ENCODE results near the gene PPAN. TPM values are rescaled to one million over a fixed set of nuclear protein-coding genes. Genes with fewer than 3 reads are reported as not detected.

The PPAN gene
- total RNA-seq, 1 donor from 2014 or later, result 28.3 TPM

DNA sequence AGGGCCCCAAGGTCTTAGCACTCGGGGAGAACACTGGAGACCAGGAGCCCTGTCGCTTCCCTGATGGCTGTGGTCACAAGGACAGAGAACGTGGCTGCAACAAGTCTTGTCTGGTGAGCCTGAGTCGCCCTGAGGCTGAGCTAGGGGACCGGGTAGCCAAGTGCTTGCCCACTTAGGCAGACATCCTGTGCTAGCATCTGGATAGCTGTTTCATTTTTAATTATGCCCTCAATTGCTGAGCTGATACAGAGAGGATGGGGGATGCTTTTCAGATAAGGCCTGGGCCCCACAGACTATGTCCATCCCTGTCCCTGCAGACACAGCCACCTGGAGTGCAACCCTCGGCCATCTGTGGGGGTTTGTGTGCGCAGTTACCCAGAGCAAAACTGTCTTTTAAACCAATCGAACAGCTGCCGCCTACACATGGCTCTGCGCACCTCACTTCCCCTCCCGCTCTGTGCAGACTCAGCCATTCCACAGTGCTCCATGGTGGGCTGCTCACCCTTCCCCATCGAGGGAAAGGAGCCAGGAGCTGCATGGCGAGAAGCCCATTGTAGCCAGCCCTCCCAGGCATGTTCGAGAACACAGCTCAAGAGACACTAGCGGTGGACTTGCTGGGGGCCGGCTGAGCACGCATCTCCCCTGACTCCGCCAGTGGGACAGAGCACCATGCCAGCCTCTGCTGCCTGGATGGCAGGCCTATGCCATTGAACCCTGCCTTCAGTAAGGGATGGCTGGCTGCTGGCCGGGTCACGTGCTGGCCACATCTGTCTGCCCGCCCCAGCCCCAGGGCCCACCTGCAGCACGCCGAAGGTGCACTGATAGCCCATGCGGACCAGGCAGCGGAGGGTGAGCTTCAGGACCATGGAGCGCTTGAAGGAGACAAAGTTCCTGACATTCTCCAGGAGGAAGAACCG is 33.0 kb downstream of the PPAN start:
- DNase-seq (ENCODE audit: low read depth), result no peak

DNA sequence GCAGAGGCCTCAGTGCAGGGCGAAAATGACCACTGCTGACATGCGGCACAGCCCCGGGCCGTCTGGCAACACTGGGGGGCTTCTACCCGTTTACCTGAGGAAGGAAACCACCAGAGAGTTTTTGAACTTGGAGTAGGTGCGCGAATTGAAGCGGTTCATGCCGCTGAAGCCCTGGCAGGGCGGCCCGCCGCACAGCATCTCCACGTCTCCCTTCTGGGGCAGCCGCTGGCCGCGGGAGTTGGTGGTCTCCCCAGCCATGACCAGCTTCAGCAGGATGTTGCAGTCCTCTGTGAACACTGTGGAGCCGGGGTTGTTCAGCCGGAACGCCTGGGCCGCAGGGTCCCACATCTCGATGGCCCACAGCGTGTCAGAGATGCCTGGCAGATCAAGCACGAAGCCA is 33.8 kb downstream of the PPAN start:
- no peak for DNase-seq (ENCODE audit: low read depth)

DNA sequence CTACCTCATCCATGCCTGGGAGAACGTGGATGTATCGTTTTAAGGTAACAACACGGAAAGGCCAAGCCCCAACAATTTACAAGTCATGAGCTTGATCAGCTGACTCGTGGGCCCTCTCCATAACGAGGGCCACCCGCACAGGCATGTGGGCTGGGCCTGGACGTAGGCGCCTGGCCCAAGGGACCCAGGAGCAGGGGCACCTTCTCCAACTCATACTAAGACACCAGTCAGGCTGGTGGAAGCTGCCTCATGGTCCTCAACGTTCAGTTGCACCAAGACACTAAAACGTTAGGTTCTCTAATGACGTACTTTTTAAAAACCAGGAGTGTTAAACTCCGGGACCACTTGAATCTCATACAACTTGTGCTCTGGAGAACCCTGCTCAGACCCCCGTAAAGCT is 35.3 kb downstream of the PPAN start:
- no peak for DNase-seq (ENCODE audit: low read depth)

DNA sequence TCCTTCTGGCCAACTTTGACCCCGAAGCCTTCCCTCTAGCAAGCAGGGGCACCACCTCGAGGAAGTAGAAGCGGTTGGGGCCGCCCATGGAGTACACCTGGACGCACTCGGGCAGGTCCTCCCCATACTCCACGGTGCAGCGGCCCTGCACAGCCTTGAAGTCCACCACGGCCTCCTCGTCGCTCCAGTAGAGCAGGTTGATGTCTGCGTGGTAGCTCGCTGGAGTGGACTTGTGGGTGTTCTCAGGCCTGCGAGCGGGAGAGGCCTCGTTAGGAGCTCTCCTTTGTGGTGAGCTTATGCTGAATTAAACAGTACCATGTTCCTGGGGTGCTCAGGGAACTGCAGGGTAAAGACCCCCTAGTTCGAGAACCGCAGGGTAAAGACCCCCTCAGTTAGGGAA is 35.8 kb downstream of the PPAN start:
- DNase-seq (ENCODE audit: low read depth), result no peak

DNA sequence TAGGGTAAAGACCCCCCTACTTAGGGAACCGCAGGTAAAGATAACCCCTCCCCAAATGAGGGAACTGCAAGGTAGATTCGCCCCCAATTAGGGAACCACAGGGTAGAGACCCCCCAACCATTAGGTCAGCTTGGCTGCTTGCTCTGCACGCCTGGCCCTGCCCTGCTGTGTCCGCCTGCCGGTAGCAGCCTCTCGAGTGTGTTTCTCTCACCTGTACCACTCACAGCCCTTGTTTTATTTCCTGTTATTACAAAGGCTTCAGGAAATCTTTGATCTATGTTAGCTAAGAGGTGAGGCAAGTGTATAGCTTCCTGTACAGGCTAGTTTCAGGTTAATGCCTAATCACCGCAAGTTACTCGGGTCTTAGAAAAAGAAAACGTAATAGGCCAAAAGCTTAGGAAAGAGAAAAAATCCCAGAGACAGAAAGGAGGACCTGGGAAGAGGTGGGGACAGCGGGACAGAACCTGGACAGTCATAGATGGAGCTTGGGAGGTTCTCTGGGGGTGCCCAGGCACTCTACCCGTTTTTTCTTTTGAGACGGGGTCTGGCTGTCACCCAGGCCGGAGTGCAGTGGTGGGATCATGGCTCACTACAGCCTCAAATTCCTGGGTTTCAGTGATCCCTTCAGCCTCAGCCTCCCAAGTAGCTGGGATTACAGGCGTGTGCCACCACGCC is 36.7 kb downstream of the PPAN start:
- no peak for DNase-seq (ENCODE audit: low read depth)

DNA sequence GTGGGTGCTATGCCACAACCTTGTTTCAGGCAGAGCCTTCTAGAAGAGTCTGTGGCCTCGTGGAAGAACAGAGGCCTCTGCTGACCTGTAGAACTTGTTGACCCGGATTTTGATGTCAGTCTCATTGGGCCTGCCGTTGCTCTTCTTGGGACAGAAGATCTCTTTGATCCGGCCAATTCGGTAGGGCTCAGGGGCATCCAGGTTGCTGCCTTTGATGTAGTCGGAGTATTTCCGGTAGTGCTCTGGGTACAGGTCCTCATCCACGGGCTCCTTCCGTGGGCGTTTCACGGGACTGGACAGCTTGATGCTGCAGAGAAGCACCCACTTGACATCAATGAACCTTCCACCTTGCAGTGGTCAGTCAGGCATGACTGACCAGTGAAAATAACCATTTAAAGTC is 37.5 kb downstream of the PPAN start:
- DNase-seq (ENCODE audit: low read depth), result no peak

DNA sequence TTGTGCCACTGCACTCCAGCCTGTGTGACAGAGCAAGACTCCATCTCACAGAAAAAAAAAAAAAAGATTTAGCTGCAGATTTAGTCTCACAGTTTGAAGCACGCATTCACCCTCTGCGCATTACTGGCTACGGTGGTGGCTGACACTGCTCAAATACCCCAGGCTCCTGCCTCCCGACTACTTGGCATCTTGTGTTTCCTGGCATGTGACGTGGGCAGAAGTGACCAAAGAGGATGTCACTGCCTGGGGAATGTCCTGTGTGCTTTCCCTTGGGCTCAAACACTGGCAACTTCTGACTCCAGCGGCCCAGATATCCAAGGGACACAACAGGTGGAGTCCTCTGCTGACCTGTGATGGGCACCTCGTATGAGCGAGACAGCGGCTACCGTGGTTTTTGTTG is 38.2 kb downstream of the PPAN start:
- no peak for DNase-seq (ENCODE audit: low read depth)

DNA sequence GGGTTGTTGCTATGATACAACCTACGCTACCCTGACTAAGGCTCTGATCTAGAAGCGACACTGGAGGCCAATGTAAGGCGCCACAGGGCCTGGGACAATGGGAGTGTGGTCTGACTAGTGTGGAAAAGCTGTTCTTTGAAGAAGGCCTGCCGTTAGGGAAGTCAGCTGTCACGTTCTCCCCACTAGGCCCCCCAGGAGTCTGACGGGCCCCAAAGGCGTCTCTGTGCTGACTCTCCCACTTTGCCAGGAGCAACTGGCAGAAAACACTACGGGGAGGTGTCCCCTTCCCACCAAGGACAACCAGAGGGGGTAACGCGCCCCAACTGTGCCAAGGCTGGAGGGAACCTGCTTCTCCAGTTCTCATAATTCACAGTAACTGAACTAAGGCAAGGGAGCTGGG is 38.9 kb downstream of the PPAN start:
- no peak for DNase-seq (ENCODE audit: low read depth)

DNA sequence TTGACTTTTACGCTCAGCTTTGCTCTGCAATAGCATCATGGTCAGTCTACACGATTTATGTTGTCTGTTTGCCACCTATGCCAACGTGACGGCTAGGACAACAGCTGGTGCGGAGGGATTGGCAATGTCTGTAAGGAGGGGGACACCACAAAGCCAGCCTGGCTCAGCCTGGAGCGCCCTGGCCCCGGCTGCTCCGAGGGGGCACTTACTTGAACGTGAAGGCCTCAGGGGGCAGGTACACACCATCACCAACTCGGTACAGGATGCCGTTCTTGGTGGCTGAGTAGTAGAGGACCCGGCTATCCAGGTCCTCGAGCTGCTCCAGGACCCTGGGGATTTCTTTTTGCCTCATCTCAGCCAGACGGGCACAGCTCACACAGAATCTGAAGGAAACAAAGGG is 40.0 kb downstream of the PPAN start:
- DNase-seq (ENCODE audit: low read depth), result no peak

DNA sequence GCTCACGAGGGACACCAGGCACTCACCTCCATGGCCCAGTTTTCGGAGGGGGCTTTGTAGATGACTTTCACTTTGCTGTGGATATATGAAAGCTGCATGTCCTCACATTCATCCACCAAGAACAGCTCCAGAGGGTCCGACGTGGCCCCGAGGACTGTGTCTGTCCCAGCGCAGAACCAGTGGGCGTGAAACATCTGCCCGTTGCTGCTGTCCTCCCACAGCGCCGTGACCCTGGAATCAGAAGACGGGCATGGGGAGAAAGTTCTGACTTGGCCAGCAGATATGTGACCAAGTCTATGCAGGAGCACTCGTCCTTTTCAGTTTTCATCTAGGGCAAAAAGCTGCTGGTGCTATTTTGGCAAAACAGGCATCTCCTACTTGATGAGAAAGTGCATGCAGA is 43.3 kb downstream of the PPAN start:
- DNase-seq (ENCODE audit: low read depth), result no peak

DNA sequence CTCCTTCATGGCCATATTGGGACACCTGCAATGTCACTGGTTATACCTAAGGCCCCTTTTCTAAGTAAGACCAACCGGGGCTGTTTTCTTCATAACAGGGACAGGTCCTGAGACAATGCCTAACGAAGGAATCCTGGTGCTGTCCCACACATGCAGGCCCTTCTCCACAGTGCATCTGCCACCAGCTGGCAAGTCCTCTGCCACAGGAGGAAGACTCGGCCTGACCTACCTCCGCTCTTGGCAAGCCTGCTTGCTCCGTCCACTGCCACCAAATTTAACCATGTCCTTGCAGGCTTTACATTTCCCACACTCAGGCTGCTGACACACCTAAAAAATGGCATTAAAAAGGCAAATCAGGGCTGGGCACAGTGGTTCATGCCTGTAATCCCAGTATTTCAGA is 45.4 kb downstream of the PPAN start:
- no peak for DNase-seq (ENCODE audit: low read depth)

DNA sequence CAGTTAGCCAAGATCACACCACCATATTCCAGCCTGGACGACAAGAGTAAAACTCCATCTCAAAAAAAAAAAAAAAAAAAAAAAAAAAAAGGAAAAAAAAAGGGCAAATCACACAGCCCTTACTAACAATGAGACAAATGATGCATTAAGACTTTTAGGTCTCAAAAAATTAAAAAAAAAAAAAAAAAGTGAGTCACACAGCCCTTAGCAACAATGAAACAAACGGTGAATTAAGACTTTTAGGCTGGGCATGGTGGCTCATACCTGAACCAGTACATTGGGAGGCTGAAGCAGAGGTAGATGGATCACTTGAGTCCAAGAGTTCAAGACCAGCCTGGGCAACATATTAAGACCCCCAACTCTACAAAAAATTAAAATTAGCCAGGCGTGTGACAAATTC is 45.9 kb downstream of the PPAN start:
- no peak for DNase-seq (ENCODE audit: low read depth)

DNA sequence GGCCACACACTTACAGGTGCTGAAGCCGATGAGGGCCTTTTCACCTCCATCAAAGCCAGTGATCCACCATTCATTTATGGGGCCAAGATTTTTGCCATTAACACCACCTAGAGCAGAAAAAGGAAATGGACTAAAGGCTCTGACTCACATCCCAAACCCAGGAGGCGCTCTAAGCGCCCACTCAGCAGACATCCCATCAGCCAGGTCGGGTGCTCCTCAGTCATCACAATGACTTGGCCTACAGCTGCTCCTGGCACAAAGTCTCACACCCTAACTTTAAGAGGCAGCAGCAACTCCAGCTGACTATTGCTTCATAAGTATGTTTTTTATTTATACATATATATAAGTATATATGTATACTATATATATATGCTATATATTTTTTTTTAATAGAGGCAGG is 49.7 kb downstream of the PPAN start:
- no peak for DNase-seq (ENCODE audit: low read depth)

DNA sequence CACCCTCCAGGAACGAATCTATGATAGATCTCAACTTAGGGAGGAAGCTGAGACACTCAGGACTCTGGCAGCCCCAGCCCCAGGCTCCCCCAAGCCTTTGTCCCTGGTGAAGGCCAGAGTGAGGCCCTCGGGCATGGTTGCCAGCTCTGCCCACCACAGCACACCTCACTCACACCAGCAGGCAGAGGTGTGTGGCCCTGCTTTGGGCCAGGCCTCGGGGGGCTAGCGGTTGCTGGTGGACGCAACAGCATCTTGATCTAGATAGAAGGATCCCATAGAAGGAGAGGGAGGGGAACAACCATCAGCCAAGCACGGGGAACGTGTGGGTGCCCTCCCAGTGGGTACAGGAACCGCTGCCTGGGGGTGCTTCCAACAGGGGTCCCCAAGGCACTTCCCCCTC is 51.9 kb downstream of the PPAN start:
- DNase-seq (ENCODE audit: low read depth), result no peak

DNA sequence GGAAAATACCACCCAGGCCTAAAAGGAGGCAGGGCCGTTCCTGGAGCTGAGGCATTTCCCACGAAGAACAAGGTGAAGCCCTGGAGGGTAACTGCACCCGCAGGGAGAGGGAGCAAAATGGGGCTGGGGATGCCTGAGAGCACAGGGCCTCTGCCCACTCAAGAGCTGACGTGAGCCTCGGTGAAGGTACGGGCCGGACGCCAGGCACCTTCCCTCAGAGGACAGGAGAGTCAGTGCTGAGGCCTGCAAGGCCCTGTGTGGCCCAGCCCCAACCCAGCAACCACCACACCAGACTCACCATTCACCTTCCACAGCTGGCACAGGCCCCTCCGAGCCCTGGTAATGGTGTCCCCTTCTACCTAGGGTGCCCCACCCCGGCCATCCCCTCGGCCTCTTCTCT is 52.3 kb downstream of the PPAN start:
- no peak for DNase-seq (ENCODE audit: low read depth)

DNA sequence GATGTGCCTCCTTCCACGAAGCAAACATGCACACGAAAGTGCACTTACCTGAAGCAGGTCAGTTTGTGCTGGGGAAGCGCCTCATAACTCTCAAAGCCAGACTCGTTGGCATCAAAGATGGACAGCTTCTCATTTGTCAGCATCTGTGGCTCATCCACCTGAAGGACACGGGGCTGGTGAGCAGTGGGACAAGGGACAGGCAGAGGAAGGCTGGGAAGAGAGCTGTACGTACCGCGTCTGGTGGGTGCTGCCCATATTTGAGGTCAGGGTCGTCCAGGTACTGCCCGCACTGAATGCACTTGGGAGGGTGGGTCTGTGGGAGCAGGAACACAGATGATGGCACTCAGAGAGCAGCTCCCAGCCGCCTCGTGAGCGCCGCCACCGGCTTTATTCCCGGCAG is 53.4 kb downstream of the PPAN start:
- no peak for DNase-seq (ENCODE audit: low read depth)

Other genes starting within 250 kb of the PPAN start
- 31.8 and 50.7 TPM in 2 replicates for gene OLFM2, start 169.8 kb upstream of the PPAN start, total RNA-seq
- 75.3 and 93.4 TPM in 2 replicates for gene COL5A3, start 95.9 kb upstream of the PPAN start, total RNA-seq
- not detected in 2 replicates for gene RDH8, start 92.9 kb upstream of the PPAN start, total RNA-seq
- gene SHFL, start 20.0 kb upstream of the PPAN start, total RNA-seq, result 21.8 and 25.0 TPM in 2 replicates
- gene ANGPTL6, start 3.7 kb upstream of the PPAN start, total RNA-seq, result 0.11 TPM in 1 of 2 replicates, not detected in the other
- gene P2RY11, start 5.3 kb downstream of the PPAN start, total RNA-seq, result 3.1 and 4.0 TPM in 2 replicates
- 226 and 251 TPM in 2 replicates for gene EIF3G, start 13.5 kb downstream of the PPAN start, total RNA-seq
- 53.8 and 70.1 TPM in 2 replicates for gene DNMT1, start 88.6 kb downstream of the PPAN start, total RNA-seq
- 1.8 and 3.5 TPM in 2 replicates for gene S1PR2, start 125.0 kb downstream of the PPAN start, total RNA-seq
- gene MRPL4, start 145.9 kb downstream of the PPAN start, total RNA-seq, result 64.7 and 94.3 TPM in 2 replicates
- 5.1 and 21.3 TPM in 2 replicates for gene ICAM1, start 164.8 kb downstream of the PPAN start, total RNA-seq
- gene ICAM4, start 180.6 kb downstream of the PPAN start, total RNA-seq, result 1.4 and 3.2 TPM in 2 replicates
- gene ICAM5, start 183.6 kb downstream of the PPAN start, total RNA-seq, result 7.2 and 8.3 TPM in 2 replicates
- 1.8 and 4.2 TPM in 2 replicates for gene ZGLP1, start 203.5 kb downstream of the PPAN start, total RNA-seq
- 39.4 and 45.8 TPM in 2 replicates for gene FDX2, start 209.7 kb downstream of the PPAN start, total RNA-seq
- gene RAVER1, start 227.2 kb downstream of the PPAN start, total RNA-seq, result 11.9 and 12.5 TPM in 2 replicates
- 4.2 and 5.3 TPM in 2 replicates for gene ICAM3, start 233.3 kb downstream of the PPAN start, total RNA-seq